PC-9 (cell line): ENCODE results near the gene CKS1B. TPM values are rescaled to one million over a fixed set of nuclear protein-coding genes. Genes with fewer than 3 reads are reported as not detected.

Source experiments
- BruUV-seq: library from RNA; stranded (reverse); fragments of 400-500 nt; replicated peaks from 2 replicates; lab custom pipeline; 2021; lab: Mats Ljungman, UMichigan
- CTCF ChIA-PET: fragments of 300-600 bp; sonication (Branson Sonifier 250); formaldehyde crosslinking; loops from one replicate; lab custom pipeline; 2022; ENCODE audit warnings: antibody characterized with exemption; lab: Charles Lee
- POLR2A ChIA-PET: fragments of 300-600 bp; sonication (Branson Sonifier 250); formaldehyde crosslinking; loops from one replicate; lab custom pipeline; 2022; ENCODE audit warnings: antibody characterized with exemption; ENCODE audit not compliant: unreplicated experiment; lab: Charles Lee
- DNase-seq, 2 experiments: peaks; one replicate each; pipeline versions ENCODE4 v3.0.0 to v3.0.0-alpha.2; 2015 to 2022; ENCODE audit warnings: mixed read lengths in 1 of 2
- H2AFZ ChIP-seq: fragments of 200-600 bp; sonication (generic); 2 replicates; pipeline ENCODE4 v1.8.1; 2017; ENCODE audit warnings: antibody characterized with exemption
- H3F3A ChIP-seq: fragments of 200-600 bp; sonication (generic); 2 replicates; pipeline ENCODE4 v1.8.1; 2017; ENCODE audit warnings: antibody characterized with exemption, mild to moderate bottlenecking, low read depth; ENCODE audit not compliant: insufficient read depth
- H3K27ac ChIP-seq: fragments of 200-600 bp; sonication (generic); 2 replicates; pipeline ENCODE4 v1.6.1; 2016; ENCODE audit warnings: mixed run types
- H3K27me3 ChIP-seq: fragments of 200-600 bp; sonication (generic); 2 replicates; pipeline ENCODE4 v1.6.1; 2016; ENCODE audit warnings: low read depth, mixed run types; ENCODE audit not compliant: insufficient read depth
- H3K36me3 ChIP-seq: fragments of 200-600 bp; sonication (generic); 2 replicates; pipeline ENCODE4 v1.6.1; 2016; ENCODE audit warnings: low read depth, mixed run types
- H3K4me1 ChIP-seq: fragments of 200-600 bp; sonication (generic); replicated peaks from 2 replicates; pipeline ENCODE4 v1.6.1; 2016; ENCODE audit warnings: mixed run types; ENCODE audit not compliant: insufficient read depth
- H3K4me2 ChIP-seq: fragments of 200-600 bp; sonication (generic); 2 replicates; pipeline ENCODE4 v1.6.1; 2017; ENCODE audit warnings: mixed run types
- H3K4me3 ChIP-seq: fragments of 200-600 bp; sonication (generic); 2 replicates; pipeline ENCODE4 v1.6.1; 2016; ENCODE audit warnings: mixed run types
- H3K79me2 ChIP-seq: fragments of 200-600 bp; sonication (generic); 2 replicates; pipeline ENCODE4 v1.6.1; 2017; ENCODE audit warnings: low read depth, mixed run types
- H3K9me2 ChIP-seq: fragments of 200-600 bp; sonication (generic); 2 replicates; pipeline ENCODE4 v1.8.1; 2017; ENCODE audit warnings: mild to moderate bottlenecking; ENCODE audit not compliant: insufficient read depth
- H3K9me3 ChIP-seq: fragments of 200-600 bp; sonication (generic); 2 replicates; pipeline ENCODE4 v1.8.1; 2016; ENCODE audit warnings: low read depth; ENCODE audit not compliant: insufficient read depth
- H4K20me1 ChIP-seq: fragments of 200-600 bp; sonication (generic); 2 replicates; pipeline ENCODE4 v1.8.1; 2017; ENCODE audit not compliant: insufficient read depth
- CTCF ChIP-seq: fragments of 200-600 bp; sonication (generic); conservative IDR thresholded peaks from 2 replicates; pipeline ENCODE4 v1.6.1; 2017; ENCODE audit warnings: mixed run types, antibody characterized with exemption, mild to moderate bottlenecking, moderate library complexity
- EZH2 ChIP-seq: fragments of 200-600 bp; sonication (generic); IDR thresholded peaks from 2 replicates; pipeline ENCODE4 v1.8.0; 2017; ENCODE audit warnings: antibody characterized with exemption, low read depth
- intact Hi-C: fragments of 100-400 bp; cut with micrococcal nuclease; formaldehyde crosslinking; loops from one replicate; pipeline ENCODE4 v1.10.0; 2022; ENCODE audit not compliant: unreplicated experiment
- total RNA-seq: library from RNA; stranded (reverse); gene quantifications from 2 replicates; pipeline ENCODE4 v1.2.3, GENCODE V29; 2021

Gene CKS1B
- total RNA-seq, 1 experiment from 2014 or later: 236 TPM

GRCh38 chr1:155017041-155017945 lies 42.8 kb downstream of the CKS1B start:
- Histone ChIP-seq H3F3A (peaks cover 33% of the 10 kb centered on the region), H3K4me2 (peak overlapping the region; percentile 75), H3K4me1 (peaks cover 36% of the 10 kb centered on the region), H3K27ac (peak overlapping the region; percentile 53), H2AFZ (no peak overlapping the region), H3K9me3 (no peaks in the 10 kb centered on the region), H3K4me3 (peak overlapping the region; percentile 37; the same call in 1 of the 2 replicates), H3K9me2 (no peaks in the 10 kb centered on the region), H3K27me3 (no peaks in the 10 kb centered on the region), H3K36me3 (no peaks in the 10 kb centered on the region), H3K79me2 (peaks cover 4% of the 10 kb centered on the region; the same call in 1 of the 2 replicates), H4K20me1 (peaks cover 9% of the 10 kb centered on the region)
- ChIA-PET CTCF (interaction anchor here (0.6 to 1.5 kb wide), 6 partner anchors 10 to 47 kb away, joined by 4 to 17 read pairs (median 7); partner anchors contain the start of genes SHC1 and ZBTB7B), POLR2A (interaction anchor here (0.5 to 0.7 kb wide), 4 partner anchors 18 to 1404 kb away, joined by 3 to 4 read pairs (median 4); partner anchors contain the start of gene FLAD1)
- BruUV-seq: no TSS peak
- TF ChIP-seq EZH2 (no peak), CTCF (peak; percentile 93)
- intact Hi-C loops: loop anchor here (1.0 to 2.0 kb wide), 5 partner anchors 15 to 56 kb away; partner anchors contain the start of genes CKS1B, PYGO2, SHC1 and ZBTB7B
- DNase-seq: peak; percentile 91 to 99

GRCh38 chr1:155017946-155018316 lies 43.5 kb downstream of the CKS1B start:
- CTCF ChIA-PET: interaction anchor here (0.6 to 1.5 kb wide), 2 partner anchors 34 to 47 kb away, joined by 4 to 17 read pairs; partner anchors contain the start of gene SHC1
- H3K9me2 ChIP-seq: no peaks in the 10 kb centered on the region
- POLR2A ChIA-PET: interaction anchor here (0.5 kb wide), 1 partner anchor 1404 kb away, joined by 4 read pairs; no protein-coding TSS in a partner anchor
- H3K27me3 ChIP-seq: no peaks in the 10 kb centered on the region
- no peaks in the 10 kb centered on the region for H3K36me3 ChIP-seq
- DNase-seq: no peak
- H3K4me3 ChIP-seq: peak overlapping the region; percentile 37; the same call in 1 of the 2 replicates
- TF ChIP-seq EZH2 (no peak), CTCF (no peak)
- H3K27ac ChIP-seq: peak overlapping the region; percentile 21
- H3K79me2 ChIP-seq: peaks cover 4% of the 10 kb centered on the region; the same call in 1 of the 2 replicates
- no peaks in the 10 kb centered on the region for H3K9me3 ChIP-seq
- H3K4me1 ChIP-seq: peaks cover 43% of the 10 kb centered on the region
- H3K4me2 ChIP-seq: peak overlapping the region; percentile 75
- BruUV-seq: TSS peak; percentile 20
- no peak overlapping the region for H2AFZ ChIP-seq
- H4K20me1 ChIP-seq: peaks cover 5% of the 10 kb centered on the region; the same call in 1 of the 2 replicates
- H3F3A ChIP-seq: peaks cover 33% of the 10 kb centered on the region
- intact Hi-C loops: loop anchor here (1.0 to 2.0 kb wide), 5 partner anchors 16 to 57 kb away; partner anchors contain the start of genes CKS1B, PYGO2, SHC1 and ZBTB7B

GRCh38 chr1:155018617-155019348 lies 44.3 kb downstream of the CKS1B start:
- ChIA-PET POLR2A (interaction anchor here (0.6 to 1.0 kb wide), 2 partner anchors 48 to 50 kb away, joined by 3 read pairs; partner anchors contain the start of gene SHC1), CTCF (interaction anchor here (0.5 to 0.8 kb wide), 3 partner anchors 17 to 114 kb away, joined by 3 to 10 read pairs (median 3); no protein-coding TSS in a partner anchor)
- BruUV-seq: no TSS peak
- DNase-seq: no peak
- H3K4me1 ChIP-seq: peaks cover 44% of the 10 kb centered on the region
- peaks cover 30% of the 10 kb centered on the region for H3F3A ChIP-seq
- H4K20me1 ChIP-seq: no peaks in the 10 kb centered on the region
- no peaks in the 10 kb centered on the region for H3K36me3 ChIP-seq
- H3K27me3 ChIP-seq: no peaks in the 10 kb centered on the region
- H3K9me3 ChIP-seq: no peaks in the 10 kb centered on the region
- no peak overlapping the region for H3K27ac ChIP-seq
- no peak overlapping the region for H2AFZ ChIP-seq
- TF ChIP-seq CTCF (no peak), EZH2 (no peak)
- no peaks in the 10 kb centered on the region for H3K79me2 ChIP-seq
- H3K9me2 ChIP-seq: no peaks in the 10 kb centered on the region
- intact Hi-C loops: no loop called here
- no peak overlapping the region for H3K4me3 ChIP-seq
- H3K4me2 ChIP-seq: peak overlapping the region; percentile 75
